Measurements from ENCODE around the gene PEX14. TPM values are rescaled to one million over a fixed set of nuclear protein-coding genes. Genes with fewer than 3 reads are reported as not detected.

The PEX14 gene
- total RNA-seq, 2 experiments from 2014 or later, result 13.3 to 14.8 TPM

DNA sequence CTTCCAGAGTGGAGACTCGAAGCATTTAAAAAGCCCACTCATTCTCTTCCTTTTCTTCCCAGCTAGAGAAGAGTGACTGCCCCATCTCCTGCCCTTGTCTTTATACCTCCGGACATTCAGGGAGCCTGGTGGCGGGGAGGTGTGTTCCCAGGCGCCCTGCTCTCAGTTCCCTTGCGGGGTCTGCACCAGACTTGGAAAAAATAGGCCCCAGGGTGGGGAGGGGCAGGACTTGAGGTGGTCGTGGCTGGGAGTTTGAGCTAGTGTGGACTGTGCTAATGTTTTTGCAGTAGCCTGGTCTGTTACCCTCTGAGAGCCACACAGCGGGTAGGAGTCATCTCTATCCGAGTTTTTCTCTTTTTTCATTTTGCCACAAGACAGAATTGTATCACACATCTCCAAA, 139.1 kb downstream of the PEX14 start:
- Histone ChIP-seq H3K4me3 (ENCODE audit: low read length) (no peak overlapping the region), H3K4me1 (ENCODE audit: insufficient read depth, low read length) (no peaks in the 10 kb centered on the region), H3K9me3 (ENCODE audit: control insufficient read depth in 1 of 2, insufficient read depth in 1 of 2, low read length in 2 of 2) (no peaks in the 10 kb centered on the region), H3K27ac (ENCODE audit: low read depth in 1 of 2, low read length in 2 of 2) (no peak overlapping the region), H3K36me3 (ENCODE audit: insufficient read depth, low read length) (peaks cover 9% of the 10 kb centered on the region), H3K27me3 (ENCODE audit: control insufficient read depth in 1 of 2, insufficient read depth in 2 of 2, low read length in 2 of 2) (no peaks in the 10 kb centered on the region)
- Mint-ChIP-seq H3K27me3 (no peaks in the 10 kb centered on the region), H3K9me3 (no peaks in the 10 kb centered on the region), H3K27ac (no peak overlapping the region), H3K36me3 (ENCODE audit: low read depth) (peaks cover 31% of the 10 kb centered on the region), H3K4me1 (ENCODE audit: low read depth) (no peaks in the 10 kb centered on the region), H3K4me3 (no peak overlapping the region)
- CTCF ChIA-PET, result no interaction called here
- POLR2A ChIA-PET, result no interaction called here
- no peak for ATAC-seq (ENCODE audit: poor library complexity)
- intact Hi-C loops (cut with DNase I, micrococcal nuclease), result no loop called here
- no peak for TF ChIP-seq CTCF (IDR thresholded peaks at IDR 0.05)
- no peak for DNase-seq

DNA sequence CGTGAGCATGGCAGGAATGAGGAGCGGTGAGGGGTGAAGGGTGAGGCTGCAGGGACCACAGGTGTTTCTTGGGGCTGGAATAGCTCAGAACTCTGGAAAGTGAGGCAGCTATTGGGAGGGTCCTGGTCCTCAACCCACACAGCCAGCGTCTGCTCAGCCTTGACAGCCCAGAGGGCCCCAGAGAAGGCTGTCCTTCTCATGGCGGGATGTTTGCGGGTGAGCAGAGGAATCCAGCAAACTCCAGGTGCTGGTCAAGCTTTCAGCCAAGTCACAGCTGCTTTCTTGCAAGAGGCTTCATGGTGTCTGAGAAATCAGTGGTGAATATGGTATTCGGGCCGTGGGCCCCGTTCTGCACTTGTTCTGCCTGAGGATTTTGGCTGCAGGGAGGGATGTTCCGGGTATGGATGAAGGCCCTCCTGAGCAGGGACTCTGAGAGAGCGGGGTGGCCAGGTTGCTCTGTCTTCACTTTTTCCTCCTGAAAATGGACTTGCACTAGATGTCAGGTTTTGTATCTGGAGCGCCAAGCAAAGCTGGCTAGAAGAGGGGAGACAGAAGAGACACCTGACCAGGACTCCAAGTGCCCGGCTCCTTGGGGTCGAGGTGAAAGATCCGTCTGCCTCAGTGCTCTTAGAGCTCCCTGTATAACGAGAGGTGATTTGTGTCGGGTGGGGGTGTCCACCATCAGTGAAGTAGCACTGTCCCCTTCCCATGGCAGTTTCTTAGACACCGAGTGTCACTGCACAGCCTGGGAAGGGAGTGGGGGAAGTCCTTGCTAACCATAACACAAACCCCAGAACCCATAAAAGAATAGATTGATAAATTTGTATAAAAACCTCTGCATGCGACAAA, 139.9 kb downstream of the PEX14 start:
- peaks cover 9% of the 10 kb centered on the region for H3K36me3 ChIP-seq (ENCODE audit: insufficient read depth, low read length)
- no peak overlapping the region for H3K27ac Mint-ChIP-seq
- no peak overlapping the region for H3K4me3 Mint-ChIP-seq
- no peaks in the 10 kb centered on the region for H3K27me3 Mint-ChIP-seq
- ChIA-PET CTCF (no interaction called here), POLR2A (no interaction called here)
- H3K4me1 Mint-ChIP-seq (ENCODE audit: low read depth), result no peaks in the 10 kb centered on the region
- H3K9me3 ChIP-seq (ENCODE audit: control insufficient read depth in 1 of 2, insufficient read depth in 1 of 2, low read length in 2 of 2), result no peaks in the 10 kb centered on the region
- no peak for TF ChIP-seq CTCF (IDR thresholded peaks at IDR 0.05)
- H3K27me3 ChIP-seq (ENCODE audit: control insufficient read depth in 1 of 2, insufficient read depth in 2 of 2, low read length in 2 of 2), result no peaks in the 10 kb centered on the region
- H3K4me1 ChIP-seq (ENCODE audit: insufficient read depth, low read length), result no peaks in the 10 kb centered on the region
- ATAC-seq (ENCODE audit: poor library complexity) (no peak), DNase-seq (no peak)
- intact Hi-C loops (cut with DNase I, micrococcal nuclease), result no loop called here
- H3K36me3 Mint-ChIP-seq (ENCODE audit: low read depth), result peaks cover 25% of the 10 kb centered on the region
- no peak overlapping the region for H3K27ac ChIP-seq (ENCODE audit: low read depth in 1 of 2, low read length in 2 of 2)
- no peaks in the 10 kb centered on the region for H3K9me3 Mint-ChIP-seq
- H3K4me3 ChIP-seq (ENCODE audit: low read length), result no peak overlapping the region

GRCh38 chr1:10615332-10615731, 140.6 kb downstream of the PEX14 start:
- Mint-ChIP-seq H3K36me3 (ENCODE audit: low read depth) (peaks cover 25% of the 10 kb centered on the region), H3K4me3 (no peak overlapping the region), H3K27me3 (no peaks in the 10 kb centered on the region), H3K27ac (no peak overlapping the region), H3K4me1 (ENCODE audit: low read depth) (no peaks in the 10 kb centered on the region), H3K9me3 (no peaks in the 10 kb centered on the region)
- TF ChIP-seq CTCF (IDR thresholded peaks at IDR 0.05), result no peak
- Histone ChIP-seq H3K4me3 (ENCODE audit: low read length) (no peak overlapping the region), H3K27me3 (ENCODE audit: control insufficient read depth in 1 of 2, insufficient read depth in 2 of 2, low read length in 2 of 2) (no peaks in the 10 kb centered on the region), H3K27ac (ENCODE audit: low read depth in 1 of 2, low read length in 2 of 2) (no peak overlapping the region), H3K9me3 (ENCODE audit: control insufficient read depth in 1 of 2, insufficient read depth in 1 of 2, low read length in 2 of 2) (no peaks in the 10 kb centered on the region), H3K36me3 (ENCODE audit: insufficient read depth, low read length) (peaks cover 9% of the 10 kb centered on the region), H3K4me1 (ENCODE audit: insufficient read depth, low read length) (no peaks in the 10 kb centered on the region)
- CTCF ChIA-PET, result no interaction called here
- intact Hi-C loops (cut with DNase I, micrococcal nuclease), result no loop called here
- POLR2A ChIA-PET, result no interaction called here
- DNase-seq (no peak), ATAC-seq (ENCODE audit: poor library complexity) (no peak)
